ENCODE data around the gene SMARCC1. TPM values are rescaled to one million over a fixed set of nuclear protein-coding genes. Genes with fewer than 3 reads are reported as not detected.

Gene SMARCC1
- total and polyA plus RNA-seq, 4 donors: 11.7 to 83.0 (median 37.5) TPM

DNA sequence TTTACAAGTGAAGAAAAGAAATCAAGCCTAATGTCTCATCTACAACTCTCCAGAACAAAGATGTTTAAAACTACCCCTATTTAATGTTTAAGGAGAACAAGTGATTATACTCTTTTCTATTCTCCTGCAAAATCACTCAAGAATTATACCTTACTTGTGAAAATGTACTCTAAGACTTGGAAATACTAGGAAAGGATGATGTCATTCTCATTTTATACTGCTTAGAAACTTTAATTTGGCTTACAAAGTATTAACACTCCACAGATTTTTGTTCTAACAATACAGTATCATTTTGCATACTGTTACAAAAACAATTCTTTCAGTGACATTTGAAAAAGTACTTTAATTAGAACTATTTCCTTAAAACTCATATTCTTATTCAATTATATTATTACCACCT, 89.5 kb downstream of the SMARCC1 start:
- TF ChIP-seq, protein P1, sequence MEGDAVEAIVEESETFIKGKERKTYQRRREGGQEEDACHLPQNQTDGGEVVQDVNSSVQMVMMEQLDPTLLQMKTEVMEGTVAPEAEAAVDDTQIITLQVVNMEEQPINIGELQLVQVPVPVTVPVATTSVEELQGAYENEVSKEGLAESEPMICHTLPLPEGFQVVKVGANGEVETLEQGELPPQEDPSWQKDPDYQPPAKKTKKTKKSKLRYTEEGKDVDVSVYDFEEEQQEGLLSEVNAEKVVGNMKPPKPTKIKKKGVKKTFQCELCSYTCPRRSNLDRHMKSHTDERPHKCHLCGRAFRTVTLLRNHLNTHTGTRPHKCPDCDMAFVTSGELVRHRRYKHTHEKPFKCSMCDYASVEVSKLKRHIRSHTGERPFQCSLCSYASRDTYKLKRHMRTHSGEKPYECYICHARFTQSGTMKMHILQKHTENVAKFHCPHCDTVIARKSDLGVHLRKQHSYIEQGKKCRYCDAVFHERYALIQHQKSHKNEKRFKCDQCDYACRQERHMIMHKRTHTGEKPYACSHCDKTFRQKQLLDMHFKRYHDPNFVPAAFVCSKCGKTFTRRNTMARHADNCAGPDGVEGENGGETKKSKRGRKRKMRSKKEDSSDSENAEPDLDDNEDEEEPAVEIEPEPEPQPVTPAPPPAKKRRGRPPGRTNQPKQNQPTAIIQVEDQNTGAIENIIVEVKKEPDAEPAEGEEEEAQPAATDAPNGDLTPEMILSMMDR (IDR thresholded peaks at IDR 0.05; ENCODE audit: control extremely low read depth, extremely low read depth): no peak
- H3K36me3 ChIP-seq (ENCODE audit: control insufficient read depth in 4 of 4, insufficient read depth in 4 of 4, low read length in 4 of 4): peaks cover 19 to 42% (median 33%) of the 10 kb centered on the region in 4 donors
- DNase-seq (no peak), ATAC-seq (ENCODE audit: insufficient read depth, low FRiP score) (no peak)
- H3K9ac ChIP-seq (ENCODE audit: insufficient read depth in 1 of 2, low read length in 2 of 2): no peak overlapping the region
- H3K9me3 ChIP-seq (ENCODE audit: control insufficient read depth in 4 of 4, insufficient read depth in 3 of 4, low read length in 3 of 4): no peaks in the 10 kb centered on the region
- H3K4me3 ChIP-seq: no peak overlapping the region
- no peaks in the 10 kb centered on the region for H3K27me3 ChIP-seq (ENCODE audit: control insufficient read depth in 3 of 3, insufficient read depth in 3 of 3, low read length in 2 of 3)
- H3K27ac ChIP-seq (ENCODE audit: low read depth in 1 of 2, low read length in 1 of 2): no peak overlapping the region
- no peaks in the 10 kb centered on the region for H3K4me1 ChIP-seq (ENCODE audit: control insufficient read depth in 5 of 5, insufficient read depth in 5 of 5, low read length in 5 of 5)

- Histone ChIP-seq H3K36me3 (ENCODE audit: control insufficient read depth in 4 of 4, insufficient read depth in 4 of 4, low read length in 4 of 4) (peaks cover 17 to 42% (median 31%) of the 10 kb centered on the region in 4 donors), H3K9ac (ENCODE audit: insufficient read depth in 1 of 2, low read length in 2 of 2) (no peak overlapping the region), H3K9me3 (ENCODE audit: control insufficient read depth in 4 of 4, insufficient read depth in 3 of 4, low read length in 3 of 4) (no peaks in the 10 kb centered on the region), H3K27me3 (ENCODE audit: control insufficient read depth in 3 of 3, insufficient read depth in 3 of 3, low read length in 2 of 3) (no peaks in the 10 kb centered on the region), H3K27ac (ENCODE audit: low read depth in 1 of 2, low read length in 1 of 2) (no peak overlapping the region), H3K4me3 (no peak overlapping the region), H3K4me1 (ENCODE audit: control insufficient read depth in 5 of 5, insufficient read depth in 5 of 5, low read length in 5 of 5) (no peaks in the 10 kb centered on the region)
- 88 to 95% methylated on average over 6 of the region's 6 CpGs for WGBS, 2 donors
- ATAC-seq (ENCODE audit: insufficient read depth, low FRiP score) (no peak), DNase-seq (no peak)
- TF ChIP-seq, protein P1 (IDR thresholded peaks at IDR 0.05; ENCODE audit: control extremely low read depth, extremely low read depth): no peak
Observed at GRCh38 chr3:47688488-47688887, 93.2 kb downstream of the SMARCC1 start.

DNA sequence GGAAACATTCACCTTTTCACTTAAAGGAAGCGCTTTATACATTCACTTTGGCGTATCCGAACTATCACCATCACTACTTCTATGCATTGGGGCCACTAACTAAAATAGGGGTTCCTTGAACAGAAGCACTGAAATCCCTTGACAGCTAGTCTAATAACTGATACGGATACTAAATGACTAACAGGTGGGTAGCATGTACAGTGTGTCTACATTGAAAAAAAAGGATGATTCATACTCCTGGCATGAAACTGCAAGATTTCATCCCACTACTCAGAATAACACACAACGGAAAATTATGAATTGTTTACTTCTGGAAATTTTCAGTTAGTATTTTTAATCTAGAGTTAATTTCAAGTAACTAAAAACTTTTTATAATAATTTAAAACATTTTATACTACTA, 96.7 kb downstream of the SMARCC1 start:
- no peak overlapping the region for H3K4me3 ChIP-seq
- no peaks in the 10 kb centered on the region for H3K9me3 ChIP-seq (ENCODE audit: control insufficient read depth in 4 of 4, insufficient read depth in 3 of 4, low read length in 3 of 4)
- H3K27me3 ChIP-seq (ENCODE audit: control insufficient read depth in 3 of 3, insufficient read depth in 3 of 3, low read length in 2 of 3): no peaks in the 10 kb centered on the region
- no peaks in the 10 kb centered on the region for H3K4me1 ChIP-seq (ENCODE audit: control insufficient read depth in 5 of 5, insufficient read depth in 5 of 5, low read length in 5 of 5)
- no peak overlapping the region for H3K9ac ChIP-seq (ENCODE audit: insufficient read depth in 1 of 2, low read length in 2 of 2)
- DNase-seq: no peak
- no peak for ATAC-seq (ENCODE audit: insufficient read depth, low FRiP score)
- 91 to 96% methylated on average over 5 of the region's 5 CpGs for WGBS, 2 donors
- H3K36me3 ChIP-seq (ENCODE audit: control insufficient read depth in 4 of 4, insufficient read depth in 4 of 4, low read length in 4 of 4): peaks cover 13 to 31% (median 20%) of the 10 kb centered on the region in 4 donors
- TF ChIP-seq, protein P1 (IDR thresholded peaks at IDR 0.05; ENCODE audit: control extremely low read depth, extremely low read depth): no peak
- H3K27ac ChIP-seq (ENCODE audit: low read depth in 1 of 2, low read length in 1 of 2): no peak overlapping the region

DNA sequence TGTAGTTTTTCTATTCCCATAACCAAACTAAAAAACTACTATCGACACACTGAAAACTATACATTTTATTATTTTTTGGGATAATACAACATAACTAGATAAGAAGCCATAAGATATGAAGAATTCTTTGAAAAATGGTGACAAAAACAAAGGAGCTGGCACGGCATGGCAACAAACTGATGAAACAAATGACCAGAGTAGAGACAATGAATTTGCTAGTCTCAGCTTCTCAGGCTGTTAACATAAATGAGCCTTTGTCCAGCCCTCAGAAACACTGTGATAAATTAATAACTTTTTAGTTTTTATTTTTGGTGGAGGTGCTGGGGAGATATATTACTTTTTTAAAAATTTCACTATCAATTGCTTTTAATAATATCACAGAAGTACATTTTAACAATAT, 100.7 kb downstream of the SMARCC1 start:
- Histone ChIP-seq H3K9ac (ENCODE audit: insufficient read depth in 1 of 2, low read length in 2 of 2) (no peak overlapping the region), H3K4me3 (no peak overlapping the region), H3K4me1 (ENCODE audit: control insufficient read depth in 5 of 5, insufficient read depth in 5 of 5, low read length in 5 of 5) (no peaks in the 10 kb centered on the region), H3K36me3 (ENCODE audit: control insufficient read depth in 4 of 4, insufficient read depth in 4 of 4, low read length in 4 of 4) (peaks cover 13 to 30% (median 21%) of the 10 kb centered on the region in 4 donors), H3K27me3 (ENCODE audit: control insufficient read depth in 3 of 3, insufficient read depth in 3 of 3, low read length in 2 of 3) (no peaks in the 10 kb centered on the region), H3K9me3 (ENCODE audit: control insufficient read depth in 4 of 4, insufficient read depth in 3 of 4, low read length in 3 of 4) (no peaks in the 10 kb centered on the region), H3K27ac (ENCODE audit: low read depth in 1 of 2, low read length in 1 of 2) (no peak overlapping the region)
- DNase-seq (no peak), ATAC-seq (ENCODE audit: insufficient read depth, low FRiP score) (no peak)
- 98 to 99% methylated on average over 2 of the region's 2 CpGs for WGBS, 2 donors
- TF ChIP-seq, protein P1 (IDR thresholded peaks at IDR 0.05; ENCODE audit: control extremely low read depth, extremely low read depth): no peak
